Heart left ventricle (tissue), 16 donors: ENCODE data around the gene ZNRF2. TPM values are rescaled to one million over a fixed set of nuclear protein-coding genes. Genes with fewer than 3 reads are reported as not detected.

Experiments
- ATAC-seq, 4 donors: fragments of 200-7000 bp; cut with Tn5 transposase; one replicate each; pipeline ENCODE4 v1.9.1; 2020 to 2022; ENCODE audit warnings: moderate library complexity in 4 of 4, mild to moderate bottlenecking in 3 of 4, moderate number of reproducible peaks in 1 of 4
- DNase-seq, 5 donors: peaks; one replicate each; pipeline ENCODE4 v3.0.0-alpha.2; 2020
- H3K27ac ChIP-seq, 12 donors: fragments of 200-600 bp; sonication (generic) in 4 of 12; one replicate each; pipeline versions ENCODE4 v1.5.0 to v1.8.0; 2016 to 2022; ENCODE audit warnings: mild to moderate bottlenecking in 2 of 12
- H3K27me3 ChIP-seq, 9 donors: fragments of 200-600 bp; sonication (generic) in 2 of 9; one replicate each; pipeline versions ENCODE4 v1.5.1 to v1.8.0; 2016 to 2022; ENCODE audit warnings: mild to moderate bottlenecking in 3 of 9
- H3K36me3 ChIP-seq, 9 donors: fragments of 200-600 bp; sonication (generic) in 2 of 9; one replicate each; pipeline versions ENCODE4 v1.5.0 to v1.8.0; 2018 to 2022; ENCODE audit warnings: mild to moderate bottlenecking in 2 of 9
- H3K4me1 ChIP-seq, 12 donors: fragments of 200-600 bp; sonication (generic) in 4 of 12; one replicate each; pipeline versions ENCODE4 v1.5.0 to v1.8.0; 2016 to 2022; ENCODE audit warnings: mild to moderate bottlenecking in 3 of 12
- H3K4me3 ChIP-seq, 12 donors: fragments of 200-600 bp; sonication (generic) in 4 of 12; one replicate each; pipeline versions ENCODE4 v1.5.0 to v1.8.0; 2017 to 2022; ENCODE audit warnings: mild to moderate bottlenecking in 9 of 12, moderate library complexity in 4 of 12
- H3K9me3 ChIP-seq, 12 donors: fragments of 200-600 bp; sonication (generic) in 4 of 12; one replicate each; pipeline versions ENCODE4 v1.5.0 to v1.8.0; 2016 to 2022; ENCODE audit warnings: mild to moderate bottlenecking in 1 of 12
- POLR2A ChIP-seq, 2 donors: fragments of 450-650 bp; IDR thresholded peaks; one replicate each; pipeline ENCODE4 v1.6.1; 2017; ENCODE audit warnings: antibody characterized with exemption in 2 of 2, mild to moderate bottlenecking in 2 of 2, moderate library complexity in 2 of 2
- WGBS, 4 donors: extraction: QIAGEN DNeasy Blood & Tissue Kit in 2 of 4; methylation state at CpG; one replicate each; pipeline versions ENCODE4 v1.1.5 to v1.1.7; 2013 to 2018; 5-methylcytosine and 5-hydroxymethylcytosine counted together
- intact Hi-C, 10 donors: fragments of 100-400 bp; cut with DNase I; formaldehyde crosslinking; loops; one replicate each; pipeline versions ENCODE4 v1.11.1 to v1.14.2; 2022
- polyA plus RNA-seq, 2 donors: library from polyadenylated mRNA; stranded (reverse); fragments of 200-250 nt; gene quantifications; one replicate each; pipeline ENCODE4 v1.2.3, GENCODE V29; 2013
- total RNA-seq, 9 donors: library from RNA; depleted of rRNA in 2 of 9; stranded (reverse); fragments of >200 nt in 2 of 9; fragmentation: NEBNext Ultra II Directional in 3 of 9; extraction: Animal tissue kit (Norgen Biotek cat#: 25700) in 3 of 9; gene quantifications; one replicate each; pipeline versions ENCODE4 v1.1.0 to v1.2.4, GENCODE V29; 2016 to 2023
- TF ChIP-seq, protein P1 (sequence below), 12 donors: fragments of 200-600 bp; sonication (generic) in 4 of 12; IDR thresholded peaks; one replicate each; pipeline versions ENCODE4 v1.5.0 to v1.8.0; 2018 to 2022; ENCODE audit warnings: antibody characterized with exemption in 12 of 12, mild to moderate bottlenecking in 5 of 12
- donor health status: ischemic (EF 13 %, LVEDD 7.1; RV severe dilation, severe dysfunction).
- donor health status: healthy with polysubstance abuse.
- donor health status: DM: no; HTN: yes; CAD: no.
- donor health status: DM: no; HTN: no; CAD: no.
- donor health status: ischemic (EF 25% LVEDD 6.9; RV normal size, moderate dysfunction).
- donor health status: ischemic (EF 25% LVEDD 5.7; RV mildly dilated, moderate dysfunction).
- donor health status: healthy.
- donor health status: DM: yes; HTN: yes; CAD: no.
- donor health status: ischemic (EF 35%, LVEDD 5.7; RV mildly dilated, moderate dysfunction).
- donor health status: nonischemic (EF 11% LVEDD 7.7; RV severe dilation, severe dysfunction).
- donor health status: DM: yes; HTN: yes; CAD: no.
- donor health status: PGD.
- donor health status: ischemic (EF 29% LVEDD 5.4; RV normal size, mild dysfunction).
- donor health status: nonischemic (EF 23%, LVEDD 6.1; RV moderate dilation, normal function).

ZNRF2 gene
- total and polyA plus RNA-seq, 11 donors, result 2.7 to 15.2 (median 10.4) TPM

- intact Hi-C loops, result no loop called here
- no peak overlapping the region for H3K27ac ChIP-seq
- TF ChIP-seq POLR2A (IDR thresholded peaks at IDR 0.05), result no peak
- TF ChIP-seq, protein P1, sequence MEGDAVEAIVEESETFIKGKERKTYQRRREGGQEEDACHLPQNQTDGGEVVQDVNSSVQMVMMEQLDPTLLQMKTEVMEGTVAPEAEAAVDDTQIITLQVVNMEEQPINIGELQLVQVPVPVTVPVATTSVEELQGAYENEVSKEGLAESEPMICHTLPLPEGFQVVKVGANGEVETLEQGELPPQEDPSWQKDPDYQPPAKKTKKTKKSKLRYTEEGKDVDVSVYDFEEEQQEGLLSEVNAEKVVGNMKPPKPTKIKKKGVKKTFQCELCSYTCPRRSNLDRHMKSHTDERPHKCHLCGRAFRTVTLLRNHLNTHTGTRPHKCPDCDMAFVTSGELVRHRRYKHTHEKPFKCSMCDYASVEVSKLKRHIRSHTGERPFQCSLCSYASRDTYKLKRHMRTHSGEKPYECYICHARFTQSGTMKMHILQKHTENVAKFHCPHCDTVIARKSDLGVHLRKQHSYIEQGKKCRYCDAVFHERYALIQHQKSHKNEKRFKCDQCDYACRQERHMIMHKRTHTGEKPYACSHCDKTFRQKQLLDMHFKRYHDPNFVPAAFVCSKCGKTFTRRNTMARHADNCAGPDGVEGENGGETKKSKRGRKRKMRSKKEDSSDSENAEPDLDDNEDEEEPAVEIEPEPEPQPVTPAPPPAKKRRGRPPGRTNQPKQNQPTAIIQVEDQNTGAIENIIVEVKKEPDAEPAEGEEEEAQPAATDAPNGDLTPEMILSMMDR (IDR thresholded peaks at IDR 0.05), result peak in 4 of 12 donors; percentile 12 to 29 (median 20)
- no peaks in the 10 kb centered on the region for H3K36me3 ChIP-seq
- no peaks in the 10 kb centered on the region for H3K9me3 ChIP-seq
- H3K4me3 ChIP-seq, result no peak overlapping the region
- DNase-seq (no peak), ATAC-seq (no peak)
- H3K4me1 ChIP-seq, result peaks cover 0 to 5% (median 0%) of the 10 kb centered on the region in 12 donors
- H3K27me3 ChIP-seq, result no peaks in the 10 kb centered on the region
- WGBS, 4 donors, result 78 to 88% (median 80%) methylated on average over 7 of the region's 7 CpGs
Measured at GRCh38 chr7:30396389-30396788, 112.0 kb downstream of the ZNRF2 start.

DNA sequence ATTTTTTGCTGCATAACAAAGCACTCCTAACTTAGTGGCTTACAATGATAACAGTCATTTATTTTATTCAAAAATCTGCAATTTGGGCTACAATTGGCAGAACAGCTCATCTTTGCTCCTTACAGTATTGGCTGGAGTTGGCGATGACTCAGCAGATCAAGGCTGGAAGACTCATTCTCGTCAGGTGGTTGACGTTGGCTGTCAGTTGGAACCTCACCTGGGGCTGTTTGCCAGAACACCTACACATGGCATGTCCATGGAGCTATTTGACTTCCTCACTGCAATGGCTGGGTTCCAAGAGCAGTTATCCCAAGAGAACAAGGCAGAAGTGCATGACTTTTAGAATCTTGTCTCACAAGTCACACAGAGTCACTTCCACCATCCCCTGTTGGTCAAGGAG lies 119.1 kb downstream of the ZNRF2 start:
- intact Hi-C loops, result loop anchor here in 1 of 10 donors (10.0 kb wide), 1 partner anchor 239 kb away; no protein-coding TSS in a partner anchor
- 85 to 98% (median 91%) methylated on average over 3 of the region's 3 CpGs for WGBS, 4 donors
- Histone ChIP-seq H3K4me1 (peaks cover 0 to 5% (median 0%) of the 10 kb centered on the region in 12 donors), H3K9me3 (no peaks in the 10 kb centered on the region), H3K4me3 (no peak overlapping the region), H3K36me3 (peaks cover 0 to 15% (median 0%) of the 10 kb centered on the region in 9 donors), H3K27ac (no peak overlapping the region), H3K27me3 (no peaks in the 10 kb centered on the region)
- TF ChIP-seq POLR2A (IDR thresholded peaks at IDR 0.05), result no peak
- TF ChIP-seq, protein P1 (IDR thresholded peaks at IDR 0.05), result no peak
- ATAC-seq (no peak), DNase-seq (no peak)

DNA sequence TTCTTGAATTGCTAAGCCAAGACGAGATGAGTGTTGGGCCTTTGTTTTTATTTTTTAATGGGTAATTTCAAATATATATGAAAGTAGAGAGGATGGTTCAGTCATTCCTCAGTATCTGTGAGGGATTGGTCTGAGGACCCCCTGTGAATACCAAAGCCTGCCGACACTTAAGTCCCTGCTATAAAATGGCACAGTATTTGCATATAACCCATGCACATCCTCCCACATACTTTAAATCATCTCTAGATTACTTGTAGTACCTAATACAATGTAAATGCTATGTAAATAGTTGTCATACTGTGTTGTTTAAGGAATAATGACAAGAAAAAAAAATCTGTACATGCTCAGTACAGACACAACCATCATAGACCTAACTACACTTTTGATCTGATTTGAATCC lies 120.8 kb downstream of the ZNRF2 start:
- intact Hi-C loops, result loop anchor here in 1 of 10 donors (10.0 kb wide), 1 partner anchor 240 kb away; no protein-coding TSS in a partner anchor
- no peak for ATAC-seq
- no peak for DNase-seq
- WGBS, 4 donors, result 91 to 100% (median 96%) methylated on average over 2 of the region's 2 CpGs
- H3K27ac ChIP-seq, result no peak overlapping the region
- no peak overlapping the region for H3K4me3 ChIP-seq
- peaks cover 0 to 15% (median 0%) of the 10 kb centered on the region in 9 donors for H3K36me3 ChIP-seq
- H3K27me3 ChIP-seq, result no peaks in the 10 kb centered on the region
- H3K9me3 ChIP-seq, result no peaks in the 10 kb centered on the region
- TF ChIP-seq, protein P1 (IDR thresholded peaks at IDR 0.05), result no peak
- TF ChIP-seq POLR2A (IDR thresholded peaks at IDR 0.05), result no peak
- H3K4me1 ChIP-seq, result peaks cover 0 to 5% (median 0%) of the 10 kb centered on the region in 12 donors

- H3K9me3 ChIP-seq, result no peaks in the 10 kb centered on the region
- peak in 1 of 5 donors; percentile 38 for DNase-seq
- no peak overlapping the region for H3K4me3 ChIP-seq
- H3K27ac ChIP-seq, result peak overlapping the region in 4 of 12 donors; percentile 10 to 56 (median 35)
- TF ChIP-seq POLR2A (IDR thresholded peaks at IDR 0.05), result no peak
- TF ChIP-seq, protein P1 (IDR thresholded peaks at IDR 0.05), result no peak
- ATAC-seq, result peak; percentile 70 to 81 (median 75)
- intact Hi-C loops, result loop anchor here in 1 of 10 donors (10.0 kb wide), 1 partner anchor 242 kb away; no protein-coding TSS in a partner anchor
- H3K4me1 ChIP-seq, result peaks cover 0 to 6% (median 0%) of the 10 kb centered on the region in 12 donors
- H3K27me3 ChIP-seq, result no peaks in the 10 kb centered on the region
- H3K36me3 ChIP-seq, result peaks cover 0 to 15% (median 0%) of the 10 kb centered on the region in 9 donors
- WGBS, 4 donors, result 63 to 73% (median 71%) methylated on average over 13 of the region's 13 CpGs
Measured at GRCh38 chr7:30406664-30407425, 122.4 kb downstream of the ZNRF2 start.
